SK-N-SH treated with all-trans-retinoic acid at 6 μM for 48 hours (cell line): ENCODE measurements around the gene DCC.

Experiments used
- ATAC-seq: fragments of 200-7000 bp; cut with Tn5 transposase; 3 replicates; pipeline ENCODE4 v1.9.1; 2020; ENCODE audit warnings: mild to moderate bottlenecking, moderate library complexity
- ARNTL ChIP-seq: fragments of 450-650 bp; formaldehyde crosslinking; IDR thresholded peaks from 2 replicates; pipeline ENCODE4 v1.5.0; 2020; ENCODE audit warnings: low read depth, mild to moderate bottlenecking, moderate library complexity, borderline replicate concordance
- CREB5 ChIP-seq: fragments of 250-450 bp; sonication (Bioruptor Pico); IDR thresholded peaks from 2 replicates; pipeline ENCODE4 v1.5.1; 2020; ENCODE audit warnings: low read depth, mild to moderate bottlenecking, moderate library complexity
- CSDC2 ChIP-seq: fragments of 250-450 bp; sonication (Bioruptor Pico); IDR thresholded peaks from 2 replicates; pipeline ENCODE4 v1.5.0; 2020; ENCODE audit warnings: mild to moderate bottlenecking, moderate library complexity
- CSRNP3 ChIP-seq: fragments of 250-450 bp; sonication (Bioruptor Pico); IDR thresholded peaks from 2 replicates; pipeline ENCODE4 v1.5.1; 2021; ENCODE audit warnings: mild to moderate bottlenecking, moderate library complexity
- GLIS3 ChIP-seq: fragments of 250-450 bp; sonication (Bioruptor Pico); IDR thresholded peaks from 2 replicates; pipeline ENCODE4 v1.5.0; 2020; ENCODE audit warnings: mild to moderate bottlenecking, moderate library complexity
- ISL1 ChIP-seq: fragments of 250-450 bp; sonication (Bioruptor Pico); IDR thresholded peaks from 2 replicates; pipeline ENCODE4 v2.1.2; 2022; ENCODE audit warnings: mild to moderate bottlenecking, moderate library complexity
- OSR1 ChIP-seq: fragments of 250-450 bp; sonication (Bioruptor Pico); IDR thresholded peaks from 2 replicates; pipeline ENCODE4 v1.8.0; 2022; ENCODE audit warnings: moderate library complexity, mild to moderate bottlenecking, inconsistent platforms
- PPARA ChIP-seq: fragments of 250-450 bp; sonication (Bioruptor Pico); IDR thresholded peaks from 2 replicates; pipeline ENCODE4 v1.5.0; 2020; ENCODE audit warnings: mild to moderate bottlenecking, borderline replicate concordance
- RARB ChIP-seq: fragments of 250-450 bp; sonication (Bioruptor Pico); IDR thresholded peaks from 2 replicates; pipeline ENCODE4 v1.8.0; 2021; ENCODE audit warnings: mild to moderate bottlenecking, moderate library complexity
- TOX ChIP-seq: fragments of 250-450 bp; sonication (Bioruptor Pico); IDR thresholded peaks from 2 replicates; pipeline ENCODE4 v1.8.0; 2021; ENCODE audit warnings: mild to moderate bottlenecking, moderate library complexity, borderline replicate concordance
- ZC3H10 ChIP-seq: fragments of 250-450 bp; sonication (Bioruptor Pico); IDR thresholded peaks from 2 replicates; pipeline ENCODE4 v1.5.1; 2021; ENCODE audit warnings: mild to moderate bottlenecking, moderate library complexity
- ZFP3 ChIP-seq: fragments of 250-450 bp; sonication (Bioruptor Pico); IDR thresholded peaks from 2 replicates; pipeline ENCODE4 v1.5.0; 2020; ENCODE audit warnings: mild to moderate bottlenecking, moderate library complexity
- ZFP30 ChIP-seq: fragments of 450-650 bp; formaldehyde crosslinking; IDR thresholded peaks from 2 replicates; pipeline ENCODE4 v1.5.0; 2022; ENCODE audit warnings: mild to moderate bottlenecking, moderate library complexity
- ZNF565 ChIP-seq: fragments of 450-650 bp; formaldehyde crosslinking; conservative IDR thresholded peaks from 2 replicates; pipeline ENCODE4 v1.5.0; 2020; ENCODE audit warnings: low read depth, mild to moderate bottlenecking, moderate library complexity
- ZNF70 ChIP-seq: fragments of 450-650 bp; formaldehyde crosslinking; IDR thresholded peaks from 2 replicates; pipeline ENCODE4 v1.5.0; 2020; ENCODE audit warnings: mild to moderate bottlenecking, moderate library complexity
- ZNF8 ChIP-seq: fragments of 450-650 bp; formaldehyde crosslinking; IDR thresholded peaks from 2 replicates; pipeline ENCODE4 v1.5.0; 2020; ENCODE audit warnings: mild to moderate bottlenecking, moderate library complexity
- TF ChIP-seq, protein P1 (sequence below): fragments of 250-450 bp; sonication (Bioruptor Pico); IDR thresholded peaks from 2 replicates; pipeline ENCODE4 v1.8.0; 2020; ENCODE audit warnings: mild to moderate bottlenecking, moderate library complexity, borderline replicate concordance
- TF ChIP-seq, protein P2 (sequence below): fragments of 250-450 bp; sonication (Bioruptor Pico); IDR thresholded peaks from 2 replicates; pipeline ENCODE4 v1.5.0; 2020; ENCODE audit warnings: mild to moderate bottlenecking, moderate library complexity
- TF ChIP-seq, protein P3 (sequence below): fragments of 250-450 bp; sonication (Bioruptor Pico); IDR thresholded peaks from 2 replicates; pipeline ENCODE4 v1.8.0; 2021; ENCODE audit warnings: low read depth, mild to moderate bottlenecking, moderate library complexity, borderline replicate concordance

Gene DCC

GRCh38 chr18:52442686-52443085 lies 102.7 kb downstream of the DCC start:
- no peak for ATAC-seq
- TF ChIP-seq, protein P1, sequence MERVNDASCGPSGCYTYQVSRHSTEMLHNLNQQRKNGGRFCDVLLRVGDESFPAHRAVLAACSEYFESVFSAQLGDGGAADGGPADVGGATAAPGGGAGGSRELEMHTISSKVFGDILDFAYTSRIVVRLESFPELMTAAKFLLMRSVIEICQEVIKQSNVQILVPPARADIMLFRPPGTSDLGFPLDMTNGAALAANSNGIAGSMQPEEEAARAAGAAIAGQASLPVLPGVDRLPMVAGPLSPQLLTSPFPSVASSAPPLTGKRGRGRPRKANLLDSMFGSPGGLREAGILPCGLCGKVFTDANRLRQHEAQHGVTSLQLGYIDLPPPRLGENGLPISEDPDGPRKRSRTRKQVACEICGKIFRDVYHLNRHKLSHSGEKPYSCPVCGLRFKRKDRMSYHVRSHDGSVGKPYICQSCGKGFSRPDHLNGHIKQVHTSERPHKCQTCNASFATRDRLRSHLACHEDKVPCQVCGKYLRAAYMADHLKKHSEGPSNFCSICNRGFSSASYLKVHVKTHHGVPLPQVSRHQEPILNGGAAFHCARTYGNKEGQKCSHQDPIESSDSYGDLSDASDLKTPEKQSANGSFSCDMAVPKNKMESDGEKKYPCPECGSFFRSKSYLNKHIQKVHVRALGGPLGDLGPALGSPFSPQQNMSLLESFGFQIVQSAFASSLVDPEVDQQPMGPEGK, result no peak
- TF ChIP-seq GLIS3 (CRISPR knock-in tag) (no peak), ZNF8 (CRISPR knock-in tag) (no peak), PPARA (no peak), CREB5 (CRISPR knock-in tag) (no peak)
- TF ChIP-seq, protein P2, sequence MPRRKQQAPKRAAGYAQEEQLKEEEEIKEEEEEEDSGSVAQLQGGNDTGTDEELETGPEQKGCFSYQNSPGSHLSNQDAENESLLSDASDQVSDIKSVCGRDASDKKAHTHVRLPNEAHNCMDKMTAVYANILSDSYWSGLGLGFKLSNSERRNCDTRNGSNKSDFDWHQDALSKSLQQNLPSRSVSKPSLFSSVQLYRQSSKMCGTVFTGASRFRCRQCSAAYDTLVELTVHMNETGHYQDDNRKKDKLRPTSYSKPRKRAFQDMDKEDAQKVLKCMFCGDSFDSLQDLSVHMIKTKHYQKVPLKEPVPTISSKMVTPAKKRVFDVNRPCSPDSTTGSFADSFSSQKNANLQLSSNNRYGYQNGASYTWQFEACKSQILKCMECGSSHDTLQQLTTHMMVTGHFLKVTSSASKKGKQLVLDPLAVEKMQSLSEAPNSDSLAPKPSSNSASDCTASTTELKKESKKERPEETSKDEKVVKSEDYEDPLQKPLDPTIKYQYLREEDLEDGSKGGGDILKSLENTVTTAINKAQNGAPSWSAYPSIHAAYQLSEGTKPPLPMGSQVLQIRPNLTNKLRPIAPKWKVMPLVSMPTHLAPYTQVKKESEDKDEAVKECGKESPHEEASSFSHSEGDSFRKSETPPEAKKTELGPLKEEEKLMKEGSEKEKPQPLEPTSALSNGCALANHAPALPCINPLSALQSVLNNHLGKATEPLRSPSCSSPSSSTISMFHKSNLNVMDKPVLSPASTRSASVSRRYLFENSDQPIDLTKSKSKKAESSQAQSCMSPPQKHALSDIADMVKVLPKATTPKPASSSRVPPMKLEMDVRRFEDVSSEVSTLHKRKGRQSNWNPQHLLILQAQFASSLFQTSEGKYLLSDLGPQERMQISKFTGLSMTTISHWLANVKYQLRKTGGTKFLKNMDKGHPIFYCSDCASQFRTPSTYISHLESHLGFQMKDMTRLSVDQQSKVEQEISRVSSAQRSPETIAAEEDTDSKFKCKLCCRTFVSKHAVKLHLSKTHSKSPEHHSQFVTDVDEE (CRISPR knock-in tag), result no peak

GRCh38 chr18:52451256-52451655 lies 111.3 kb downstream of the DCC start:
- TF ChIP-seq RARB (CRISPR knock-in tag), result no peak
- TF ChIP-seq TOX (CRISPR knock-in tag), result no peak
- TF ChIP-seq, protein P3, sequence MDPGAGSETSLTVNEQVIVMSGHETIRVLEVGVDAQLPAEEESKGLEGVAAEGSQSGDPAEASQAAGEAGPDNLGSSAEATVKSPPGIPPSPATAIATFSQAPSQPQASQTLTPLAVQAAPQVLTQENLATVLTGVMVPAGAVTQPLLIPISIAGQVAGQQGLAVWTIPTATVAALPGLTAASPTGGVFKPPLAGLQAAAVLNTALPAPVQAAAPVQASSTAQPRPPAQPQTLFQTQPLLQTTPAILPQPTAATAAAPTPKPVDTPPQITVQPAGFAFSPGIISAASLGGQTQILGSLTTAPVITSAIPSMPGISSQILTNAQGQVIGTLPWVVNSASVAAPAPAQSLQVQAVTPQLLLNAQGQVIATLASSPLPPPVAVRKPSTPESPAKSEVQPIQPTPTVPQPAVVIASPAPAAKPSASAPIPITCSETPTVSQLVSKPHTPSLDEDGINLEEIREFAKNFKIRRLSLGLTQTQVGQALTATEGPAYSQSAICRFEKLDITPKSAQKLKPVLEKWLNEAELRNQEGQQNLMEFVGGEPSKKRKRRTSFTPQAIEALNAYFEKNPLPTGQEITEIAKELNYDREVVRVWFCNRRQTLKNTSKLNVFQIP, result no peak
- TF ChIP-seq ZNF70 (CRISPR knock-in tag), result no peak
- no peak for TF ChIP-seq ZNF8 (CRISPR knock-in tag)
- TF ChIP-seq ZFP3, result no peak
- TF ChIP-seq ISL1 (CRISPR knock-in tag), result no peak
- TF ChIP-seq GLIS3 (CRISPR knock-in tag), result no peak
- no peak for TF ChIP-seq CREB5 (CRISPR knock-in tag)
- no peak for TF ChIP-seq ZC3H10 (CRISPR knock-in tag)
- TF ChIP-seq ZFP30 (CRISPR knock-in tag), result no peak
- no peak for TF ChIP-seq ARNTL (CRISPR knock-in tag)
- TF ChIP-seq, protein P1, result no peak
- TF ChIP-seq, protein P2 (CRISPR knock-in tag), result no peak
- TF ChIP-seq OSR1 (CRISPR knock-in tag), result no peak
- no peak for TF ChIP-seq PPARA
- no peak for TF ChIP-seq CSRNP3 (CRISPR knock-in tag)
- TF ChIP-seq CSDC2 (CRISPR knock-in tag), result no peak
- TF ChIP-seq ZNF565 (CRISPR knock-in tag), result no peak
- no peak for ATAC-seq
